A673 (cell line): ENCODE data around the gene GRIN3A.

Experiments used
- CTCF ChIP-seq: fragments of 300-800, 200-600 bp; sonication (generic); conservative IDR thresholded peaks from 2 replicates; pipeline ENCODE4 v1.5.1; 2017; ENCODE audit warnings: low read depth, mild to moderate bottlenecking, antibody characterized with exemption, low read length, moderate library complexity, mixed read lengths
- EZH2 ChIP-seq: fragments of 200-600 bp; sonication (generic); IDR thresholded peaks from 2 replicates; pipeline ENCODE4 v1.6.1; 2017; ENCODE audit warnings: borderline replicate concordance, low read depth, mild to moderate bottlenecking, mixed read lengths, antibody characterized with exemption, low read length; ENCODE audit not compliant: poor library complexity, severe bottlenecking

DNA sequence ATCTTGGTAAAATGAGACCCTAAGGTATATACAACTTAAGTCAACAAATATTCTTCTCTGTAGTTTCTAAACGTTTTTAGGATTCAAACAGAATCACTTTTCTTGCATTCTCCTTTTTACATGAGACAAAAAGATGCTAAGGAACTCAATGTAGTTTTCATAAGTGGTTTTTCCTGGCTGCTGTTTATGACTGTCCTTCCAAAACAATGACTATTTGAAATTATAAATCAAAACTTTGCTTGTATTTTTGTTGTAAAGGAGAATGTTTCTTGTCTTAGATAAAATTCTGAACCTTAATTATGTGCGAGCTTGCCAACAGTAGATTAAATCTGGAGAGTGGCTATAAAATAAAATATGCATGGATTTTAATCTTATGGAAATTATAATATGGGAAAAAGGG, 53.8 kb downstream of the GRIN3A start:
- TF ChIP-seq EZH2: no peak
- TF ChIP-seq CTCF: no peak
